Heart right ventricle (tissue), 16 donors: Measurements from ENCODE around the gene TIAM1. TPM values are rescaled to one million over a fixed set of nuclear protein-coding genes. Genes with fewer than 3 reads are reported as not detected.
A peak's percentile ranks its signal among the peaks of the same experiment; 100 is the strongest.

ENCODE experiments used
- ATAC-seq, 8 donors: fragments of 200-7000 bp; cut with Tn5 transposase; one replicate each; pipeline ENCODE4 v1.9.1; 2020; ENCODE audit warnings: mild to moderate bottlenecking in 8 of 8, moderate library complexity in 8 of 8, moderate number of reproducible peaks in 1 of 8
- DNase-seq, 2 donors: peaks; one replicate each; pipeline ENCODE4 v3.0.0-alpha.2; 2020
- H3K27ac ChIP-seq, 10 donors: fragments of 200-600 bp; sonication (generic) in 2 of 10; one replicate each; pipeline versions ENCODE4 v1.5.0 to v1.8.0; 2020 to 2022; ENCODE audit warnings: mild to moderate bottlenecking in 3 of 10
- H3K27me3 ChIP-seq, 7 donors: fragments of 200-600 bp; one replicate each; pipeline ENCODE4 v1.8.0; 2021 to 2022; ENCODE audit warnings: mild to moderate bottlenecking in 2 of 7
- H3K36me3 ChIP-seq, 9 donors: fragments of 200-600 bp; sonication (generic) in 1 of 9; one replicate each; pipeline versions ENCODE4 v1.5.0 to v1.8.0; 2020 to 2022; ENCODE audit warnings: mild to moderate bottlenecking in 2 of 9
- H3K4me1 ChIP-seq, 9 donors: fragments of 200-600 bp; sonication (generic) in 1 of 9; one replicate each; pipeline versions ENCODE4 v1.5.0 to v1.8.0; 2020 to 2022; ENCODE audit warnings: mild to moderate bottlenecking in 4 of 9
- H3K4me3 ChIP-seq, 10 donors: fragments of 200-600 bp; sonication (generic) in 2 of 10; one replicate each; pipeline versions ENCODE4 v1.5.0 to v1.8.0; 2020 to 2022; ENCODE audit warnings: mild to moderate bottlenecking in 7 of 10, moderate library complexity in 2 of 10
- H3K9me3 ChIP-seq, 11 donors: fragments of 200-600 bp in 10 of 11; sonication (generic) in 2 of 11; one replicate each; pipeline versions ENCODE4 v1.5.0 to v1.8.0; 2013 to 2022; ENCODE audit warnings: mild to moderate bottlenecking in 2 of 11, control low read depth in 1 of 11, moderate library complexity in 1 of 11
- WGBS, 2 donors: extraction: QIAGEN DNeasy Blood & Tissue Kit; methylation state at CpG; one replicate each; pipeline ENCODE4 v1.1.7; 2013; ENCODE audit warnings: inconsistent platforms in 1 of 2; 5-methylcytosine and 5-hydroxymethylcytosine counted together
- intact Hi-C, 10 donors: fragments of 100-400 bp; cut with DNase I; formaldehyde crosslinking; loops; one replicate each; pipeline versions ENCODE4 v1.11.1 to v1.14.2; 2022
- polyA plus RNA-seq, 2 donors: library from polyadenylated mRNA; stranded (reverse); fragments of 200-250 nt; gene quantifications; one replicate each; pipeline ENCODE4 v1.2.3, GENCODE V29; 2013
- total RNA-seq, 10 donors: library from RNA; stranded (reverse); fragmentation: NEBNext Ultra II Directional in 3 of 10; extraction: Animal tissue kit (Norgen Biotek cat#: 25700) in 3 of 10; gene quantifications; one replicate each; pipeline versions ENCODE4 v1.2.1 to v1.2.4, GENCODE V29; 2021 to 2023
- TF ChIP-seq, protein P1 (sequence below), 9 donors: fragments of 200-600 bp; sonication (generic) in 2 of 9; IDR thresholded peaks; one replicate each; pipeline versions ENCODE4 v1.5.0 to v1.8.0; 2021 to 2022; ENCODE audit warnings: antibody characterized with exemption in 9 of 9, mild to moderate bottlenecking in 5 of 9, moderate library complexity in 1 of 9
- donor health status: Arrhythmogenic right ventricular cardiomyopathy.
- donor health status: ischemic (EF 13 %, LVEDD 7.1; RV severe dilation, severe dysfunction).
- donor health status: healthy with polysubstance abuse.
- donor health status: DM: no; HTN: yes; CAD: no.
- donor health status: DM: no; HTN: no; CAD: no.
- donor health status: ischemic (EF 25% LVEDD 6.9; RV normal size, moderate dysfunction).
- donor health status: ischemic (EF 25% LVEDD 5.7; RV mildly dilated, moderate dysfunction).
- donor health status: healthy.
- donor health status: DM: yes; HTN: yes; CAD: no.
- donor health status: Ischemic cardiomyopathy.
- donor health status: ischemic (EF 35%, LVEDD 5.7; RV mildly dilated, moderate dysfunction).
- donor health status: nonischemic (EF 11% LVEDD 7.7; RV severe dilation, severe dysfunction).
- donor health status: DM: yes; HTN: yes; CAD: no.
- donor health status: PGD.
- donor health status: ischemic (EF 29% LVEDD 5.4; RV normal size, mild dysfunction).
- donor health status: nonischemic (EF 23%, LVEDD 6.1; RV moderate dilation, normal function).

Gene TIAM1
- total and polyA plus RNA-seq, 12 donors, result 0.97 to 4.5 (median 2.0) TPM

DNA sequence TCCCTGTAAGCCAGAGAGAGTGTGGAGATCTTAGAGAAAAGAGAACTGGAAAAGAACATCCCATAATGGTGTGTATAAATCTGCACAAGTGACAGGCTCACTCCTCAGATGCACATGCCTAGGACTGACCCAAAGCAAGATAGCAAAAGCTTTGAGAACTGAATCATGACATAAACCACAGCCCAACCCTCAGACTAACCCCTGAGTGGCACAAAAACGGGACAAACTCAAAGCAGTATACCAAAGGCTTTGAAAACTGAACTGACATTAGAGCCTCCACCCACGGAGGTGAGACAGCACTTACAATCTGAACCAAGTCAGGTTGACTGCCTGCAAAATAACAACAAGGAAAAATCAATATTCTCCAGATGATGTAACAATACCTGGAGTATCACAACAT is 70.8 kb downstream of the TIAM1 start:
- Histone ChIP-seq H3K4me3 (no peak overlapping the region), H3K27ac (no peak overlapping the region), H3K27me3 (no peaks in the 10 kb centered on the region), H3K36me3 (no peaks in the 10 kb centered on the region), H3K9me3 (peaks cover 0 to 6% (median 0%) of the 10 kb centered on the region in 11 donors), H3K4me1 (no peaks in the 10 kb centered on the region)
- WGBS, 2 donors, result 75 to 83% methylated on average over 2 of the region's 2 CpGs
- intact Hi-C loops, result no loop called here
- DNase-seq, result no peak
- TF ChIP-seq, protein P1, sequence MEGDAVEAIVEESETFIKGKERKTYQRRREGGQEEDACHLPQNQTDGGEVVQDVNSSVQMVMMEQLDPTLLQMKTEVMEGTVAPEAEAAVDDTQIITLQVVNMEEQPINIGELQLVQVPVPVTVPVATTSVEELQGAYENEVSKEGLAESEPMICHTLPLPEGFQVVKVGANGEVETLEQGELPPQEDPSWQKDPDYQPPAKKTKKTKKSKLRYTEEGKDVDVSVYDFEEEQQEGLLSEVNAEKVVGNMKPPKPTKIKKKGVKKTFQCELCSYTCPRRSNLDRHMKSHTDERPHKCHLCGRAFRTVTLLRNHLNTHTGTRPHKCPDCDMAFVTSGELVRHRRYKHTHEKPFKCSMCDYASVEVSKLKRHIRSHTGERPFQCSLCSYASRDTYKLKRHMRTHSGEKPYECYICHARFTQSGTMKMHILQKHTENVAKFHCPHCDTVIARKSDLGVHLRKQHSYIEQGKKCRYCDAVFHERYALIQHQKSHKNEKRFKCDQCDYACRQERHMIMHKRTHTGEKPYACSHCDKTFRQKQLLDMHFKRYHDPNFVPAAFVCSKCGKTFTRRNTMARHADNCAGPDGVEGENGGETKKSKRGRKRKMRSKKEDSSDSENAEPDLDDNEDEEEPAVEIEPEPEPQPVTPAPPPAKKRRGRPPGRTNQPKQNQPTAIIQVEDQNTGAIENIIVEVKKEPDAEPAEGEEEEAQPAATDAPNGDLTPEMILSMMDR (IDR thresholded peaks at IDR 0.05), result no peak
- ATAC-seq, result no peak

DNA sequence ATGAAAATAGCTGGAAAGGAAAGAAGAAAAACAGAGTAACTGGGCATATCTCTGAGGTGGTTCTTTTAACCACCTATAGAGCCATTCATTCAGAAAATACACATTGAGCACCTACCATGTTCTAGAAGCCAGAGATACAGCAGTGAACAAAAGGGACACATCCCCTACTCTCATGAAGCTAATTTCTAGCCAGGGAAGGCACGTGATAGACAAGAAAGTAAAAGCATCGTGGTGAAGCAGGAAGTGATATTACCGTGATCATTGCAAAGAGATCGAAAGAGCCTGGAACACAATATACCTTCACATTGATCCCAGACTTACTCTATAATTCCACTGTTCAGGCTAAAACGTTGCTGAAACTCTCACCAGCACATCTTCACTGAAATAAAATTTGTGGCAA is 76.0 kb downstream of the TIAM1 start:
- TF ChIP-seq, protein P1 (IDR thresholded peaks at IDR 0.05), result no peak

DNA sequence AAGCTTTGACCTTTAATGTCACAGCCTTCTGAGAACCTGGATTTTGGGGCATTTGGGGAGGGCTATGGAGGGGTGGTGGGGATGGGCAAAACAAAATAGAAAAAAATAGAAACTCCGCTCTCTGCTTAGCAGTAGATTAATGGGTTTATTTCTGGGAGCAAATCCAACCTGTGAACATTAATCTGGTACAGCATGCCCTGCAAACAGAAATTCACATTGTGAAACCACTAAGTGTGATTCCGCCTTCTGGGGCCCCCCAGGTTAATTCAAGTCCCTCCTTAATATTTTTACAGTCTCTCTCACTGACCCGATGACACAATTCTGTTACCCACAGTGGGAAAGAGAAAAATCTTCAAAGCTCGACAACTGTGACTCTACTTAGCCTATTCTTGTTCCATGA is 76.4 kb downstream of the TIAM1 start:
- ATAC-seq (no peak), DNase-seq (no peak)
- Histone ChIP-seq H3K4me1 (peaks cover 0 to 14% (median 0%) of the 10 kb centered on the region in 9 donors), H3K9me3 (no peaks in the 10 kb centered on the region), H3K27me3 (peaks cover 0 to 8% (median 0%) of the 10 kb centered on the region in 7 donors), H3K4me3 (no peak overlapping the region), H3K36me3 (no peaks in the 10 kb centered on the region), H3K27ac (no peak overlapping the region)
- intact Hi-C loops, result no loop called here
- 47 to 71% methylated on average over 4 of the region's 4 CpGs for WGBS, 2 donors
- TF ChIP-seq, protein P1 (IDR thresholded peaks at IDR 0.05), result no peak

More for the DNA sequence above, 76.0 kb downstream of the TIAM1 start:
- Histone ChIP-seq H3K4me3 (no peak overlapping the region), H3K36me3 (no peaks in the 10 kb centered on the region), H3K27me3 (peaks cover 0 to 8% (median 0%) of the 10 kb centered on the region in 7 donors), H3K27ac (no peak overlapping the region), H3K9me3 (no peaks in the 10 kb centered on the region), H3K4me1 (peaks cover 0 to 9% (median 0%) of the 10 kb centered on the region in 9 donors)
- no peak for DNase-seq
- intact Hi-C loops, result no loop called here
- no peak for ATAC-seq
- 63 to 75% methylated on average over 5 of the region's 5 CpGs for WGBS, 2 donors

DNA sequence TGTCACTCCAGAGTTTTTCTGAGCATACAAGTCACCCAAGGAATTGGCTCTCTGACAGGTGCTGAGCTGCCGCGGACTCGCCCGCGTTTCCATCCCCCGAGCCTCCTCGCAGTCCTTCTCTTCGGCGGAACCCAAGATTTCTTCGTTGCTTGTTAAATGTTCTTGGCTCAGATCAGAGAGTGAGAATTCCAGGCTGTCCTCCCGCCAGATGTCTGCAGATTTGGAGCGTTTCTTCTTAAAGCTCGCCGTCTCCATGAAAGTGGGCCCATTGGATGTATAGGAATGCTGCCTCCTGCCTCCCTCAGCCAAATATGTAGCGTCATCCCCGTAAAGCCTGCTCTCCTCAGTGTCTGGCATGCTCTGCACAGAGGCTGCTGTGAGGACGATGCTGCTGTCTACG is 77.8 kb downstream of the TIAM1 start:
- H3K9me3 ChIP-seq, result no peaks in the 10 kb centered on the region
- intact Hi-C loops, result no loop called here
- no peak overlapping the region for H3K27ac ChIP-seq
- no peaks in the 10 kb centered on the region for H3K36me3 ChIP-seq
- DNase-seq (no peak), ATAC-seq (peak in 3 of 8 donors; percentile 7 to 27 (median 24))
- H3K27me3 ChIP-seq, result peaks cover 0 to 8% (median 0%) of the 10 kb centered on the region in 7 donors
- 78 to 79% methylated on average over 18 of the region's 18 CpGs for WGBS, 2 donors
- H3K4me3 ChIP-seq, result no peak overlapping the region
- H3K4me1 ChIP-seq, result peaks cover 0 to 18% (median 0%) of the 10 kb centered on the region in 9 donors
- TF ChIP-seq, protein P1 (IDR thresholded peaks at IDR 0.05), result no peak
